IMR-90 (cell line): ENCODE data around the gene ERBB4. TPM values are rescaled to one million over a fixed set of nuclear protein-coding genes. Genes with fewer than 3 reads are reported as not detected.

Experiments
- ATAC-seq: fragments of 200-7000 bp; cut with Tn5 transposase; 2 replicates; pipeline ENCODE4 v1.9.1; 2020; ENCODE audit warnings: low read depth, mild to moderate bottlenecking, moderate library complexity
- BruUV-seq: library from RNA; stranded (reverse); fragments of 400-500 nt; replicated peaks from 2 replicates; lab custom pipeline; 2021; lab: Mats Ljungman, UMichigan
- CTCF ChIA-PET: fragments of 300-600 bp; formaldehyde crosslinking; extraction: SDS; loops from one replicate; lab custom pipeline; 2021; ENCODE audit warnings: antibody characterized with exemption; lab: Yijun Ruan, JAX
- POLR2A ChIA-PET: fragments of 300-600 bp; sonication (Branson Sonifier 250); formaldehyde crosslinking; loops from one replicate; lab custom pipeline; 2022; ENCODE audit warnings: antibody characterized with exemption; ENCODE audit not compliant: unreplicated experiment; lab: Charles Lee
- DNase-seq: peaks from one replicate; pipeline ENCODE4 v3.0.0; 2013
- H2AFZ ChIP-seq: replicated peaks from 2 replicates; pipeline ENCODE3; 2013; ENCODE audit warnings: low read length, mild to moderate bottlenecking; ENCODE audit not compliant: poor library complexity
- H2AK5ac ChIP-seq: 2 replicates; pipeline ENCODE4 v1.6.1; 2013; ENCODE audit warnings: low read depth, low read length, inconsistent platforms
- H2AK9ac ChIP-seq: replicated peaks from 2 replicates; pipeline ENCODE3; 2013; ENCODE audit warnings: mild to moderate bottlenecking, low read depth, low read length, moderate library complexity; ENCODE audit not compliant: poor library complexity
- H2BK120ac ChIP-seq: 2 replicates; pipeline ENCODE4 v1.6.1; 2013; ENCODE audit warnings: low read depth, low read length, inconsistent platforms
- H2BK15ac ChIP-seq: 3 replicates; pipeline ENCODE4 v1.6.1; 2013; ENCODE audit warnings: low read depth, low read length, inconsistent platforms
- H2BK20ac ChIP-seq: 2 replicates; pipeline ENCODE4 v1.6.1; 2013; ENCODE audit warnings: low read depth, mild to moderate bottlenecking, inconsistent platforms, low read length, moderate library complexity
- H2BK5ac ChIP-seq: 2 replicates; pipeline ENCODE4 v1.6.1; 2013; ENCODE audit warnings: mild to moderate bottlenecking, low read depth, low read length, inconsistent platforms; ENCODE audit not compliant: poor library complexity, severe bottlenecking
- H3K14ac ChIP-seq: replicated peaks from 2 replicates; pipeline ENCODE4 v1.6.1; 2013; ENCODE audit warnings: low read depth, low read length, inconsistent platforms
- H3K18ac ChIP-seq: 2 replicates; pipeline ENCODE4 v1.6.1; 2013; ENCODE audit warnings: low read depth, low read length, control low read depth
- H3K23ac ChIP-seq: 2 replicates; pipeline ENCODE4 v1.6.1; 2013; ENCODE audit warnings: low read depth, low read length, inconsistent platforms
- H3K27ac ChIP-seq: 2 replicates; pipeline ENCODE4 v1.5.1; 2013; ENCODE audit warnings: mild to moderate bottlenecking, control low read depth, low read length; ENCODE audit not compliant: insufficient read depth
- H3K27me3 ChIP-seq: 2 replicates; pipeline ENCODE4 v1.6.1; 2013; ENCODE audit warnings: low read length; ENCODE audit not compliant: control insufficient read depth, insufficient read depth
- H3K36me3 ChIP-seq: 2 replicates; pipeline ENCODE4 v1.6.1; 2013; ENCODE audit warnings: low read length, mixed read lengths; ENCODE audit not compliant: control insufficient read depth, insufficient read depth
- H3K4ac ChIP-seq: 2 replicates; pipeline ENCODE4 v1.6.1; 2013; ENCODE audit warnings: low read depth, low read length, inconsistent platforms
- H3K4me1 ChIP-seq: 2 replicates; pipeline ENCODE4 v1.6.1; 2013; ENCODE audit warnings: low read length, mixed read lengths; ENCODE audit not compliant: control insufficient read depth, insufficient read depth
- H3K4me2 ChIP-seq: 2 replicates; pipeline ENCODE4 v1.6.1; 2013; ENCODE audit warnings: low read depth, mild to moderate bottlenecking, control low read depth, low read length, moderate library complexity
- H3K4me3 ChIP-seq: 2 replicates; pipeline ENCODE4 v1.5.1; 2013; ENCODE audit warnings: low read depth, mild to moderate bottlenecking, control low read depth, low read length, moderate library complexity; ENCODE audit not compliant: insufficient read depth
- H3K56ac ChIP-seq: 2 replicates; pipeline ENCODE4 v1.6.1; 2013; ENCODE audit warnings: low read length, inconsistent platforms; ENCODE audit not compliant: insufficient read depth; ENCODE audit errors: extremely low read depth
- H3K79me1 ChIP-seq, 2 experiments: 2 replicates each; pipeline ENCODE4 v1.6.1; 2013; ENCODE audit warnings: low read length in 2 of 2, inconsistent platforms in 1 of 2, low read depth in 1 of 2
- H3K9ac ChIP-seq: 2 replicates; pipeline ENCODE4 v1.6.1; 2013; ENCODE audit warnings: low read depth, low read length, control low read depth
- H3K9me1 ChIP-seq: 2 replicates; pipeline ENCODE4 v1.6.1; 2013; ENCODE audit warnings: low read length, inconsistent platforms; ENCODE audit not compliant: insufficient read depth
- H3K9me3 ChIP-seq: 2 replicates; pipeline ENCODE4 v1.6.1; 2013; ENCODE audit warnings: low read length; ENCODE audit not compliant: control insufficient read depth, insufficient read depth
- H4K20me1 ChIP-seq: 2 replicates; pipeline ENCODE4 v1.6.1; 2013; ENCODE audit warnings: low read length, inconsistent platforms; ENCODE audit not compliant: insufficient read depth
- H4K5ac ChIP-seq: 2 replicates; pipeline ENCODE4 v1.6.1; 2013; ENCODE audit warnings: mild to moderate bottlenecking, low read depth, low read length, control low read depth
- H4K8ac ChIP-seq, 2 experiments: 2 replicates each; pipeline ENCODE4 v1.6.1; 2013; ENCODE audit warnings: low read depth in 2 of 2, low read length in 2 of 2, control low read depth in 1 of 2, inconsistent platforms in 1 of 2
- H4K91ac ChIP-seq: 2 replicates; pipeline ENCODE4 v1.6.1; 2013; ENCODE audit warnings: low read depth, low read length, inconsistent platforms; ENCODE audit not compliant: insufficient read depth
- BHLHE40 ChIP-seq: fragments of 150-350 bp; IDR thresholded peaks from 2 replicates; pipeline ENCODE4 v1.6.1; 2016; ENCODE audit warnings: mild to moderate bottlenecking, low read depth, low read length
- CEBPB ChIP-seq: IDR thresholded peaks from 2 replicates; pipeline ENCODE4 v1.6.1; 2012; ENCODE audit warnings: low read depth, low read length, improper control_type of control experiment
- CHD1 ChIP-seq: IDR thresholded peaks from 2 replicates; pipeline ENCODE4 v1.6.1; 2012; ENCODE audit warnings: low read depth, low read length, improper control_type of control experiment
- ELK1 ChIP-seq: fragments of 150-350 bp; IDR thresholded peaks from 2 replicates; pipeline ENCODE4 v1.6.1; 2016; ENCODE audit warnings: low read depth, mild to moderate bottlenecking, low read length, moderate library complexity, borderline replicate concordance
- FOS ChIP-seq: fragments of 150-350 bp; IDR thresholded peaks from 2 replicates; pipeline ENCODE4 v1.6.1; 2016; ENCODE audit warnings: low read depth, low read length
- MAZ ChIP-seq: IDR thresholded peaks from 2 replicates; pipeline ENCODE4 v1.6.1; 2012; ENCODE audit warnings: low read depth, mild to moderate bottlenecking, low read length, improper control_type of control experiment, moderate library complexity, borderline replicate concordance
- MXI1 ChIP-seq: IDR thresholded peaks from 2 replicates; pipeline ENCODE4 v1.6.1; 2012; ENCODE audit warnings: low read depth, mild to moderate bottlenecking, low read length, moderate library complexity, borderline replicate concordance
- NFE2L2 ChIP-seq: fragments of 150-350 bp; IDR thresholded peaks from 2 replicates; pipeline ENCODE4 v1.6.1; 2016; ENCODE audit warnings: low read depth, mild to moderate bottlenecking, low read length
- POLR2A ChIP-seq: IDR thresholded peaks from 2 replicates; pipeline ENCODE4 v1.6.1; 2012; ENCODE audit warnings: mild to moderate bottlenecking, low read depth, low read length
- RCOR1 ChIP-seq: IDR thresholded peaks from 2 replicates; pipeline ENCODE4 v1.6.1; 2012; ENCODE audit warnings: mild to moderate bottlenecking, low read length, improper control_type of control experiment; ENCODE audit not compliant: insufficient replicate concordance
- SMC3 ChIP-seq: fragments of 150-350 bp; IDR thresholded peaks from 2 replicates; pipeline ENCODE4 v1.6.1; 2016; ENCODE audit warnings: low read depth, mild to moderate bottlenecking, antibody characterized with exemption, low read length, moderate library complexity
- WGBS, 2 experiments: methylation state at CpG; one replicate each; pipeline versions ENCODE4 v1.1.5 to v1.1.7; 2013; ENCODE audit warnings: missing lambda C conversion rate in 2 of 2; ENCODE audit not compliant: insufficient read length in 1 of 2; ENCODE audit errors: extremely low coverage in 2 of 2; 5-methylcytosine and 5-hydroxymethylcytosine counted together
- dilution Hi-C: fragments of 300-500 bp; cut with HindIII; formaldehyde crosslinking; loops from one replicate; pipeline ENCODE4 v1.14.3; 2018; ENCODE audit warnings: low sequenced_read_pairs; ENCODE audit not compliant: unreplicated experiment
- in situ Hi-C: fragments of 300-500 bp; cut with MboI; formaldehyde crosslinking; loops from 3 replicates; pipeline ENCODE4 v1.14.3; 2019; ENCODE audit warnings: low sequenced_read_pairs, inconsistent platforms, mixed read lengths
- intact Hi-C: fragments of 100-400 bp; cut with micrococcal nuclease; formaldehyde crosslinking; loops from 2 replicates; pipeline ENCODE4 v1.10.0; 2022
- polyA plus RNA-seq, 3 experiments: library from polyadenylated mRNA; depleted of rRNA; stranded (reverse); fragments of >200 nt; gene quantifications; 2 replicates each; pipeline ENCODE4 v1.2.3, GENCODE V29; 2012; ENCODE audit warnings: low replicate concordance in 1 of 3
- total RNA-seq: library from RNA; depleted of rRNA; stranded (reverse); fragments of >200 nt; gene quantifications from 2 replicates; pipeline ENCODE4 v1.2.3, GENCODE V29; 2012
- TF ChIP-seq, protein P1 (sequence below): fragments of 150-350 bp; IDR thresholded peaks from 2 replicates; pipeline ENCODE4 v1.6.1; 2017; ENCODE audit warnings: mild to moderate bottlenecking, antibody characterized with exemption, low read length, low read depth

Gene ERBB4
- total and polyA plus RNA-seq, 2 of the 4 experiments (the other 2 are of a cell fraction) = not detected

DNA sequence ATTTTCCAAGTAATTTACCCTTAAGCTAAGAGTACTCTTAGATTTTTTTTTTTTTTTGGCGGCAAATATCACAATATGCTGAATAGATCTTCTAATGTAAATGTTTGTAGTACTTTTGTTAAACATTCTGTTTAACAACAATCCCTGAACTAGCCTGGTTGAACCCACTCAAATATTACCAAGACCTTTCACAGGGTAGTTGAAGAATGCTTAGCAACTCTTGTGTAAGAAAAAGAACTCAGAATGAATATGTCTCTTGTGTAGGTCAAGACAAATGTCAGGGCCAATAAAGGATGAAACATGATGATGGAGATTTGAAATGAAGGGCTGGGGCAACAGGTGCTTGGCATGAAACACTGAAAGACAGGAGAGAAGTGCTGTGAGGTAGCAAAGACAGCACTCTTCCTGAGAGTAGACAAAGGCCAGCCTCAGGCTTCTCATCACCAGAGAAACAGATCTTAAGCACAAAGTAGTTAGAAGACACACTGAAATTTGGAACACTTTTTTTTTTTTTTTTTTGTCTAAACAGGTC, 597.3 kb downstream of the ERBB4 start:
- H3K27ac ChIP-seq = no peak overlapping the region
- intact Hi-C loops (no loop called here), dilution Hi-C loops (no loop called here), in situ Hi-C loops (no loop called here)
- TF ChIP-seq CEBPB (no peak), NFE2L2 (no peak), SMC3 (no peak), MXI1 (no peak), FOS (no peak), MAZ (no peak), POLR2A (no peak), BHLHE40 (no peak), RCOR1 (no peak), CHD1 (no peak), ELK1 (no peak)
- TF ChIP-seq, protein P1, sequence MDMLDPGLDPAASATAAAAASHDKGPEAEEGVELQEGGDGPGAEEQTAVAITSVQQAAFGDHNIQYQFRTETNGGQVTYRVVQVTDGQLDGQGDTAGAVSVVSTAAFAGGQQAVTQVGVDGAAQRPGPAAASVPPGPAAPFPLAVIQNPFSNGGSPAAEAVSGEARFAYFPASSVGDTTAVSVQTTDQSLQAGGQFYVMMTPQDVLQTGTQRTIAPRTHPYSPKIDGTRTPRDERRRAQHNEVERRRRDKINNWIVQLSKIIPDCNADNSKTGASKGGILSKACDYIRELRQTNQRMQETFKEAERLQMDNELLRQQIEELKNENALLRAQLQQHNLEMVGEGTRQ = no peak
- no peak overlapping the region for H2AFZ ChIP-seq
- H3K9ac ChIP-seq = no peak overlapping the region
- no peaks in the 10 kb centered on the region for H3K27me3 ChIP-seq
- ATAC-seq (no peak), DNase-seq (no peak)
- CTCF ChIA-PET = no interaction called here
- H4K20me1 ChIP-seq = no peaks in the 10 kb centered on the region
- no peaks in the 10 kb centered on the region for H3K4me1 ChIP-seq
- H3K14ac ChIP-seq = no peak overlapping the region
- no peak overlapping the region for H2BK5ac ChIP-seq
- no CpG with 5 or more reads among the region's 1 CpG for WGBS, 2 experiments
- H3K4ac ChIP-seq = no peak overlapping the region
- no peak overlapping the region for H3K18ac ChIP-seq
- no peak overlapping the region for H3K23ac ChIP-seq
- no peak overlapping the region for H4K8ac ChIP-seq
- no peaks in the 10 kb centered on the region for H3K9me1 ChIP-seq
- H2BK20ac ChIP-seq = no peak overlapping the region
- no peak overlapping the region for H4K5ac ChIP-seq
- no peaks in the 10 kb centered on the region for H3K79me1 ChIP-seq
- H2AK9ac ChIP-seq = no peak overlapping the region
- H3K36me3 ChIP-seq = no peaks in the 10 kb centered on the region
- H2AK5ac ChIP-seq = no peak overlapping the region
- H3K9me3 ChIP-seq = no peaks in the 10 kb centered on the region
- H2BK120ac ChIP-seq = no peak overlapping the region
- H2BK15ac ChIP-seq = no peak overlapping the region
- BruUV-seq = no TSS peak
- H3K56ac ChIP-seq = no peak overlapping the region
- POLR2A ChIA-PET = no interaction called here
- H3K4me2 ChIP-seq = no peak overlapping the region
- H4K91ac ChIP-seq = no peak overlapping the region
- H3K4me3 ChIP-seq = no peak overlapping the region
